BE2C (cell line): ENCODE measurements around the gene LRRC8A.
"Not testable (repeated sequence)": the region's sequence is repeated elsewhere in the genome, so short reads cannot be mapped to it uniquely, and the experiment has no call there.

Experiments used
- DNase-seq: peaks from one replicate; pipeline ENCODE4 v3.0.0-alpha.2; 2020
- H3K27me3 ChIP-seq: fragments of 250-450 bp; sonication (Bioruptor Pico); 2 replicates; pipeline ENCODE4 v1.5.1; 2020; ENCODE audit warnings: mild to moderate bottlenecking
- H3K36me3 ChIP-seq: fragments of 250-450 bp; sonication (Bioruptor Pico); 2 replicates; pipeline ENCODE4 v1.5.1; 2020; ENCODE audit warnings: mild to moderate bottlenecking
- H3K4me1 ChIP-seq: fragments of 250-450 bp; sonication (Bioruptor Pico); 2 replicates; pipeline ENCODE4 v1.5.1; 2020
- H3K4me3 ChIP-seq: 2 replicates; pipeline ENCODE4 v1.5.1; 2011; ENCODE audit warnings: low read depth, low read length
- H3K9me3 ChIP-seq: fragments of 250-450 bp; sonication (Bioruptor Pico); 2 replicates; pipeline ENCODE4 v1.5.1; 2020
- CTCF ChIP-seq: IDR thresholded peaks from 2 replicates; pipeline ENCODE4 v1.5.1; 2012; ENCODE audit warnings: mild to moderate bottlenecking, low read depth, low read length

The LRRC8A gene

GRCh38 chr9:128936171-128936865, 54.4 kb downstream of the LRRC8A start:
- TF ChIP-seq CTCF, result no peak
- Histone ChIP-seq H3K4me1 (peaks cover 12% of the 10 kb centered on the region), H3K4me3 (no peak overlapping the region), H3K9me3 (no peaks in the 10 kb centered on the region), H3K27me3 (no peaks in the 10 kb centered on the region), H3K36me3 (no peaks in the 10 kb centered on the region)
- no peak for DNase-seq

GRCh38 chr9:128937310-128938165, 55.6 kb downstream of the LRRC8A start:
- Histone ChIP-seq H3K4me1 (peaks cover 12% of the 10 kb centered on the region), H3K4me3 (no peak overlapping the region), H3K9me3 (no peaks in the 10 kb centered on the region), H3K27me3 (no peaks in the 10 kb centered on the region), H3K36me3 (no peaks in the 10 kb centered on the region)
- TF ChIP-seq CTCF, result no peak
- no peak for DNase-seq

- H3K36me3 ChIP-seq, result no peaks in the 10 kb centered on the region
- H3K9me3 ChIP-seq, result no peaks in the 10 kb centered on the region
- H3K27me3 ChIP-seq, result no peaks in the 10 kb centered on the region
- peaks cover 12% of the 10 kb centered on the region for H3K4me1 ChIP-seq
- no peak for TF ChIP-seq CTCF
- no peak overlapping the region for H3K4me3 ChIP-seq
- DNase-seq, result no peak
These were observed 58.5 kb downstream of the LRRC8A start for GRCh38 chr9:128940271-128940921.

- Histone ChIP-seq H3K36me3 (no peaks in the 10 kb centered on the region), H3K4me3 (no peak overlapping the region), H3K4me1 (peaks cover 12% of the 10 kb centered on the region), H3K9me3 (no peaks in the 10 kb centered on the region), H3K27me3 (no peaks in the 10 kb centered on the region)
- no peak for DNase-seq
- TF ChIP-seq CTCF, result no peak
These were observed 59.2 kb downstream of the LRRC8A start for GRCh38 chr9:128940946-128941755.

- no peak for TF ChIP-seq CTCF
- peaks cover 12% of the 10 kb centered on the region for H3K4me1 ChIP-seq
- H3K9me3 ChIP-seq, result no peaks in the 10 kb centered on the region
- DNase-seq, result no peak
- no peak overlapping the region for H3K4me3 ChIP-seq
- H3K27me3 ChIP-seq, result no peaks in the 10 kb centered on the region
- H3K36me3 ChIP-seq, result peaks cover 2% of the 10 kb centered on the region; the same call in 1 of the 2 replicates
These were observed 62.1 kb downstream of the LRRC8A start for GRCh38 chr9:128943832-128944620.

GRCh38 chr9:128944966-128945365, 63.0 kb downstream of the LRRC8A start:
- DNase-seq, H3K9me3 ChIP-seq, H3K4me3 ChIP-seq, H3K36me3 ChIP-seq, H3K27me3 ChIP-seq: not testable (repeated sequence)
- H3K4me1 ChIP-seq, result peaks cover 12% of the 10 kb centered on the region
